Testis (tissue), 3 donors: ENCODE data around the gene THRAP3. TPM values are rescaled to one million over a fixed set of nuclear protein-coding genes. Genes with fewer than 3 reads are reported as not detected.
"Not testable (repeated sequence)": the region's sequence is repeated elsewhere in the genome, so short reads cannot be mapped to it uniquely, and the experiment has no call there.

ENCODE experiments used
- DNase-seq: peaks from one replicate; pipeline ENCODE4 v3.0.0-alpha.2; 2019
- H3K27ac ChIP-seq, 2 donors: fragments of 200-600 bp; sonication (generic); one replicate each; pipeline ENCODE4 v1.5.1; 2019
- H3K27me3 ChIP-seq: fragments of 200-600 bp; sonication (generic); one replicate; pipeline ENCODE4 v1.5.1; 2019
- H3K36me3 ChIP-seq: fragments of 200-600 bp; sonication (generic); one replicate; pipeline ENCODE4 v1.5.1; 2017; ENCODE audit warnings: low read depth; ENCODE audit errors: missing control alignments
- H3K4me1 ChIP-seq: fragments of 200-600 bp; sonication (generic); one replicate; pipeline ENCODE4 v1.5.1; 2019
- H3K4me3 ChIP-seq, 2 donors: fragments of 200-600 bp; sonication (generic); one replicate each; pipeline ENCODE4 v1.5.1; 2017 to 2019
- H3K9me3 ChIP-seq: fragments of 200-600 bp; sonication (generic); one replicate; pipeline ENCODE4 v1.5.1; 2017
- CTCF ChIP-seq, 3 experiments: fragments of 450-650 bp in 2 of 3; fragments of 200-600 bp in 1 of 3; sonication (generic) in 1 of 3; IDR thresholded peaks; one replicate each; pipeline ENCODE4 v1.5.1; 2016 to 2019; ENCODE audit warnings: antibody characterized with exemption in 3 of 3, mild to moderate bottlenecking in 2 of 3, moderate library complexity in 1 of 3
- POLR2A ChIP-seq: fragments of 450-650 bp; IDR thresholded peaks from one replicate; pipeline ENCODE4 v1.6.1; 2017; ENCODE audit warnings: antibody characterized with exemption, mild to moderate bottlenecking, moderate library complexity
- WGBS, 2 donors: methylation state at CpG; one replicate each; pipeline ENCODE4 v1.1.5; 2018; 5-methylcytosine and 5-hydroxymethylcytosine counted together
- intact Hi-C: fragments of 100-400 bp; cut with DNase I; formaldehyde crosslinking; loops from one replicate; pipeline ENCODE4 v1.15.1; 2023; ENCODE audit warnings: low total_unique reads
- polyA plus RNA-seq: library from polyadenylated mRNA; stranded (reverse); fragments of 350-450 nt; fragmentation: Illumina TruSeq; extraction: RNeasy Lipid Tissue Mini Kit (QIAGEN cat#74804); gene quantifications from one replicate; pipeline ENCODE4 v1.2.3, GENCODE V29; 2014; ENCODE audit warnings: low read depth, low replicate concordance; ENCODE audit not compliant: insufficient read depth
- total RNA-seq, 2 donors: library from RNA; depleted of rRNA; stranded (reverse); fragments of >200 nt; gene quantifications; one replicate each; pipeline ENCODE4 v1.2.3, GENCODE V29; 2016

Gene THRAP3
- total and polyA plus RNA-seq, 3 donors from 2014 or later, result 72.5 to 112 (median 93.0) TPM

- no peaks in the 10 kb centered on the region for H3K27me3 ChIP-seq
- H3K27ac ChIP-seq, result no peak overlapping the region
- H3K9me3 ChIP-seq, result no peaks in the 10 kb centered on the region
- TF ChIP-seq POLR2A (no peak), CTCF (IDR thresholded peaks at IDR 0.05) (peak in 1 of 3 experiments; percentile 7)
- H3K4me3 ChIP-seq, result no peak overlapping the region
- DNase-seq, result no peak
- 58 to 61% methylated on average over 2 of the region's 2 CpGs for WGBS, 2 donors
- peaks cover under 1% of the 10 kb centered on the region for H3K4me1 ChIP-seq
- intact Hi-C loops, result no loop called here
- no peaks in the 10 kb centered on the region for H3K36me3 ChIP-seq
These were observed 6.6 kb upstream of the THRAP3 start for GRCh38 chr1:36217670-36218069.

DNA sequence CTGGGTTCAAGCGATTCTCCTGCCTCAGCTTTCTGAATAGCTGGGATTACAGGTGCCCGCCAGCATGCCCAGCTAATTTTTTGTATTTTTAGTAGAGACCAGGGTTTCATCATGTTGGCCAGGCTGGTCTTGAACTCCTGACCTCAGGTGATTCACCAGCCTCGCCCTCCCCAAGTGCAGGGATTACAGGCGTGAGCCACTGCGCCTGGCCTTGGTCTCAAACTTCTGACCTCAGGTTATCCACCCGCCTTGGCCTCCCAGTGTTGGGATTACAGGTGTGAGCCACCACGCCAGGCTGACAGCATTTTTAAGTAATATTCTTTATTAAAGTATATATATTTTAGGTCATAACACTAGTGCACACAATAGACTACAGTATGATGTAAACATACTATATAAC, 2.3 kb upstream of the THRAP3 start:
- DNase-seq, H3K27me3 ChIP-seq, H3K4me3 ChIP-seq, H3K36me3 ChIP-seq, H3K9me3 ChIP-seq, H3K27ac ChIP-seq: not testable (repeated sequence)
- 79 to 91% methylated on average over 7 of the region's 7 CpGs for WGBS, 2 donors
- H3K4me1 ChIP-seq, result peaks cover 20% of the 10 kb centered on the region
- intact Hi-C loops, result loop anchor here (10.0 kb wide), 1 partner anchor 63 kb away; no protein-coding TSS in a partner anchor

DNA sequence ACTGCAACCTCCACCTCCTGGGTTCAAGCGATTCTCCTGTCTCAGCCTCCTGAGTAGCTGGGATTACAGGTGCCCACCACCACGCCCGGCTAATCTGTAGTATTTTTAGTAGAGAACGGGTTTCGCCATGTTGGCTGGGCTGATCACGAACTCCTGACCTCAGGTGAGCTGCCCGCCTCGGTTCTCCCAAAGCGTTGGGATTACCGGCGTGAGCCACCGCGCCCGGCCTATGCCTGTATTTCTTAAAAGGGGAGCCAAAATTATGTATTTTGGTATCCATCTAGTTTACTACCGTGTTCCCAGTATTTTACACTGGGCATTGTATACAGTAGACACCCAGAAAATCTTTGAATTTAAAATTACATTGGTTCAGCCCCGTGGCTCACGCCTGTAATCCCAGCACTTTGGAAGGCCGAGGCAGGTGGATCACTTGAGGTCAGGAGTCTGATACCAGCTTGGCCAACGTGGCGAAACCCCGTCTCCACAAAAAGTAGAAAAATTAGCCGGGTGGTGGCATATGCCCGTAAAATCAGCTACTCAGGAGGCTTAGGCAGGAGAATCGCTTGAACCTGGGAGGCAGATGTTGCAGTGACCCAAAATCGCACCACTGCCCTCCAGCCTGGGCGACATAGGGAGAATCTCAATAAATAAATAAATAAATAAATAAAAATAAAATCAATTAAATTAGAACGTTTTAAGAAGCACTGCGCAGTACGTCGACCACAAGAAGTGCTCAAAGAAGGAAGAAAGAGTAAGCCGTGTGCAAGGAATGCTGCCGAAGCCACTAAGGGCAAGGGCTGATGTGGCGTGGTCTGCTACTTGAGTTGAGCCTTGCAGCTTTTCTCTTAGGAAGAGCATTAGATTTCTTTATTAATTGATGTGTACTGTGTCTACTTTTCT, 1.5 kb upstream of the THRAP3 start:
- TF ChIP-seq CTCF (IDR thresholded peaks at IDR 0.05) (no peak), POLR2A (no peak)
- WGBS, 2 donors, result 58 to 74% methylated on average over 33 of the region's 33 CpGs
- no peak for DNase-seq
- Histone ChIP-seq H3K27ac (peak overlapping the region; percentile 89 to 98), H3K36me3 (no peaks in the 10 kb centered on the region), H3K27me3 (no peaks in the 10 kb centered on the region), H3K4me1 (peaks cover 27% of the 10 kb centered on the region), H3K9me3 (no peaks in the 10 kb centered on the region), H3K4me3 (peak overlapping the region; percentile 86 to 98)
- intact Hi-C loops, result loop anchor here (10.0 kb wide), 1 partner anchor 62 kb away; no protein-coding TSS in a partner anchor

- peak; percentile 49 for DNase-seq
These were observed 755 bp upstream of the THRAP3 start for GRCh38 chr1:36223381-36223995.

More at GRCh38 chr1:36223381-36223995, 755 bp upstream of the THRAP3 start:
- Histone ChIP-seq H3K4me3 (peak overlapping the region; percentile 86 to 98), H3K27me3 (no peaks in the 10 kb centered on the region), H3K9me3 (no peaks in the 10 kb centered on the region), H3K4me1 (peaks cover 27% of the 10 kb centered on the region), H3K36me3 (no peaks in the 10 kb centered on the region), H3K27ac (peak overlapping the region; percentile 89 to 98)
- intact Hi-C loops, result loop anchor here (10.0 kb wide), 1 partner anchor 61 kb away; no protein-coding TSS in a partner anchor
- no peak for TF ChIP-seq POLR2A
- TF ChIP-seq CTCF (IDR thresholded peaks at IDR 0.05), result no peak
- WGBS, 2 donors, result 0 to 1% methylated on average over 16 of the region's 16 CpGs
